GM19372 (cell line): ENCODE data around the gene SYNE4.
"Not testable (repeated sequence)": the region's sequence is repeated elsewhere in the genome, so short reads cannot be mapped to it uniquely, and the experiment has no call there.

Experiments
- ATAC-seq: cut with Tn5 transposase; IDR thresholded peaks from one replicate; pipeline ENCODE4 v1.9.1; 2021; ENCODE audit warnings: mild to moderate bottlenecking, low read depth, moderate library complexity; ENCODE audit not compliant: unreplicated experiment

The SYNE4 gene

DNA sequence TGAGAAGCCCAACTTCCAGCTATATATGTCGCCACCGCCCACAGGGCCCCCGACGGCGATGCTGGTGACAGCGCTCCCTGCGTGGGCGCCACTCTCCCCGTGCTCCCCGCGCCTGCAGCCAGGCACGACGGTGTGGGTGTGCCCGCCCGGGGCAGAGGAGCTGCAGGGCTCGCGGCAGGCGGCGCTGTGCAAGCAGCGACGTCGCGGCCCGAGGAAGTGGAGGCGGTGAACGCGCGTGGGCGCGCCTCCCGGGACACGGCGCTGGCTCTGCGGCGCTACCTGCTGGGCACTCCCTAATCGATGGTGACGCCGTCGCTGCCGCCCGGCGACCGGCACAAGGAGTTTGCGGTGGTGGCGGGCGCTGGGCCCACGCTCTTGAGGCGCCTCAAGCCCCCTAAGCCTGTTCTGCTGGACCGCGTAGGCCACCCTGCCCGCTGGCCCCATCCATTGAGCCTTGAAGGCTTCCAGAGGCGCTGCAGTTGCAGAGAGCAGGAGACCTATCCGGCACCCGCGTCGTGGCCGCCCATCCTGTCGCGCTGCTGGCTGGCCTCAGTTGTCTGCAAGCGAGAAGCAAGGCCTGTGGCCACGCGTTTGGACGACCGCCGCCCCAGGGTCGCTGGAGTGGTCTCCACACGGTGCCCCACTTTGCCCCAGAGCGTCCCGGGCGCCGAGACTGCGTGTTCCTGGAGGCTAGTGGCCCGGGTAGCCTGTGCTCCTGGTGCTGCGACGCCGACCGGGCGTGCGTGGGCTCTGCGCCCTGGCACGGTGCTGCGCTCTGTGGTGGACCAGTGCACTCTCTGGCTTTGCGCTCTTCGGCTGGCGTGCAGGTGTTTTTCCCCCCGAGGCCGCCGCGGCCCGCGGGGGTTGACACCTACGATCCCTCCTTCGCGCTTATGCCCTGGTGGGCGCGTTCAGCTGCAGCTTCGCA, 49.3 kb downstream of the SYNE4 start:
- ATAC-seq = no peak

DNA sequence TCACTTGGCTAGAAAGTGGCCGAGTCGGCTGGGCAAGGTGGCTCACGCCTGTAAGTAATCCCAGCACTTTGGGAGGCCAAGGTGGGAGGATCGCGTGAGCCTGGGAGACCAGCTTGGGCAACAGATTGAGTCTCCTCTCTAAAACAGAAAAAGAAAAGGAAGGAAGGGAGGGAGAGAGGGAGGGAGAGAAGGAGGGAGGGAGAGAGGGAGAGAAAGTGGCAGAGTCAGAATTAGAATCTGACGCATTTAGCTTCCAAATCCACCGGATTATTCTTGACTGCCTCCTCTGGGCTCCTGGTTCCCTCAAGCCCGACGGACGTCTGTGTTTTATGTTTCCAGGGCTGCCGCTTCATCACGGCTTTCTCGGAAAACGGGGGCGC, 50.0 kb downstream of the SYNE4 start:
- no peak for ATAC-seq

DNA sequence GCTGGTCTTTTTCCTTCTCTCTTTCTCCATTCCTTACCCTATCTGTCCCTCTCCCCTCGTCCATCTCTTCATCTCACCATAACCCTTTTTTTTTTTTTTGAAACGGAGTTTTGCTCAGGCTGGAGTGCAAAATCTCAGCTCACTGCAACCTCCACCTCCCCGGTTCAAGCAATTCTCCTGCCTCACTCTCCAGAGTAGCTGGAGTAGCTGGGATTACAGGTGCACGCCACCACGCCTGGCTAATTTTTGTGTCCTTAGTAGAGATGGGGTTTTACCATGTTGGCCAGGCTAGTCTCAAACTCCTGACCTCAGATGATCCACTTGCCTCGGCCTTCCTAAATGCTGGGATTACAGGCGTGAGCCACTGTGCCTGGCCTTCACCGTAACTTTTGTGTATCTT, 51.2 kb downstream of the SYNE4 start:
- ATAC-seq = not testable (repeated sequence)

DNA sequence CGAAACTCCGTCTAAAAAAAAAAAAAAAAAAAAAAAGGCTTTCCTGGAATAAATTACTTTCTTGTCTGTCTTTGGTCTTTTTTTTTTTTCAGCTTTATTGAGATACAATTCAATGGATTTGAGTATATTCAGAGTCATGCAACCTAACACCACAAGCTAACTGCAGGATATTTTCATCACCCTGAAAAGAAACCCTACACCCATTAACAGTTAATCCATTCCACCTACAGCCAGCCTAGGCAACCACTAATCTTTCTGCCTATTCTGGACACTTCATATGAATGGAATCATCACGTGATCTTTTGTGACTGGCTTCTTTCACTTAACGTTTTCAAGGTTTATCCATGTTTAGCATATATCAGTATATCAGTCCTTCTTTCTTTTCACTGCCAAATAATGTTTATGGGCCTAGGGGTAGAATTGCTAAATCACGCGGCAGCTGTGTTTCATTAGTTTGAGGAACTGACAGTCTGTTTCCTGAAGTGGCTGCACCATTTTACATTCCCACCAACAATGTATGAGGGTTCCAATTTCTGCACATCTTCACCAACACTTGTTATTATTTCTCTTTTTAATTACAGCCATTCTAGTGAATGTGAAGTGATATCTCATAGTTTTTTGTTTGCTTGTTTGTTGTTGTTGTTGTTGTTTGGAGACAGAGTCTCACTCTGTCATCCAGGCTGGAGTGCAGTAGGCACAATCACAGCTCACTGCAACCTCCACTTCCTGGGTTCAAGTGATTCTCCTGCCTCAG, 52.6 kb downstream of the SYNE4 start:
- ATAC-seq = no peak
